8988T (cell line): ENCODE measurements around the gene HECA.
"Not testable (repeated sequence)": the region's sequence is repeated elsewhere in the genome, so short reads cannot be mapped to it uniquely, and the experiment has no call there.

Experiments used
- DNase-seq: peaks from one replicate; pipeline ENCODE4 v3.0.0; 2011

Gene HECA

DNA sequence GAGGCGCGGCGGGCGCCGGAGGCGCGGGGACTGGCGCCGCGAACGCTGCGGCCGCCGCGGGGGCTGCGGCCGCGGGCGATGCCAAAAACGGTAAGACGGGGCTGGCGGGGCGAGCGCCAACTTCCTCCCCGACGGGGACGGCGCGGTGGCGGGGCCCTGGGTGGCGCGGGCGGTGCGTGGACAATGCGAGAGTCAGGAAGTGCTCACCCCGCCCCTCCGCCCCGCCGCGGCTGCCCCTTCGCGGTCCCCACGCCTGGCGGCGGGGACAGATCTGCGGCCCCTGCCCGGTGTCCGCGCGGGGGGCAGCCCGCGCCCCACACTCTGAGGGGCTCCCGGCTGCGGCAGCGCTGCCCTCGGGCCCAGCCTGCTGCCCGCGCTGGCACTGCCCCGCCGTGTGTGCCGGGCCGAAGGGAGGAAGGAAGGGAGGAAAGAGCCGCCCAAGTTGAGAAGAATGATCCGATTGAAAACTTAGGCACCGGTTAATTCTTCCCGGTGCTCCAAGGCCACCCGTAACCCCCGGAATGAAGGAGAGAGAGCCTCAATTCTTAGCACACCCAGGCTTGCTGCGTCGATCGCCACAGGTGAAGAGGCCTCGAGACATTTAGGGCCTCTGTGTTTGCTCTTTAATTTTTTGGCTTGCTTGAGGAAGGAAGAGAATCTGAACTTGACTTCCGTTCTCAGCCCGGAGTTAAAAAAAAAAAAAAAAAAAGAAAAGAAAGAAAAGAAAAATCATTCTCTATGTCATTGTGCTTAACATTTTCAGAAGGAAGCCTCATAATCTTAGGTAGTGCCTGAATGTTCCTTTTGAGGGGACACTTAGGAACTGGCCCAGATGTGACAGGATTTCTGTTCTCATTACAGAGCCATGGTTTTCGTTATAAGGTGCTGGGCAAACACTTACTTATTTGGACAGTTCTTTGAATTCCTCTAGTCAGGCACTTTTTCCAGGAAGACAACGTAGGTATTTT lies 982 bp downstream of the HECA start:
- peak; percentile 23 for DNase-seq

DNA sequence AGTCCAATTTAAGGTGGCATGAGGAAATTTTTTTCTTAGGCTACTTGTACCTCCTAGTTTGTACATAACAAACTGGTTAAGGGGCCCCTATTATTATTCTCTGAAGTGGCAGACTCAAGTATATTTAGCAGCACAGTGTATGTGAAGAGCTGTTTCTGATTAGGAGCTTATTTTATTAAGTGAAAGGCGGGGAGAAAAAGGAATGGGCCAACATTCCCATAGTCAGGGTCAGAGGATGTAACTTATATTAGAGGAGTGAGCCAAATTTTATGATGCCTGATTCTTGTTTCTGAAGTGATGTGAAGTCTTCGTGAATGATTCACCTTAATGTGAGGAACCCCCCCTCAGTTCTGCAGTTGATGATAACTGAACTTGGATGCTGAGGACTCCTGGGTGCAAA lies 2.8 kb downstream of the HECA start:
- no peak for DNase-seq

DNA sequence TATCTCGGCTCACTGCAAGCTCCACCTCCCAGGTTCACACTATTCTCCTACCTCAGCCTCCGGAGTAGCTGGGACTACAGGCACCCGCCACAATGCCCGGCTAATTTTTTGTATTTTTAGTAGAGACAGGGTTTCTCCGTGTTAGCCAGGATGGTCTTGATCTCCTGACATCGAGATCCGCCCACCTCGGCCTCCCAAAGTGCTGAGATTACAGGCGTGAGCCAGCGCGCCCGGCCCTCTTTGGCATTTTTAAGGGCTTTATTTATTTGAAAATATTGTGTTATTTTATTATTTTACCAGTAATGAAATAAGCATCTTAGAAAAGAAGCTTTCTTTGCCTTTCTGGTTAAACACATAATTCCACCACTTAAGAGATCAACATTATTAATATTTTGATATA lies 6.0 kb downstream of the HECA start:
- not testable (repeated sequence) for DNase-seq

DNA sequence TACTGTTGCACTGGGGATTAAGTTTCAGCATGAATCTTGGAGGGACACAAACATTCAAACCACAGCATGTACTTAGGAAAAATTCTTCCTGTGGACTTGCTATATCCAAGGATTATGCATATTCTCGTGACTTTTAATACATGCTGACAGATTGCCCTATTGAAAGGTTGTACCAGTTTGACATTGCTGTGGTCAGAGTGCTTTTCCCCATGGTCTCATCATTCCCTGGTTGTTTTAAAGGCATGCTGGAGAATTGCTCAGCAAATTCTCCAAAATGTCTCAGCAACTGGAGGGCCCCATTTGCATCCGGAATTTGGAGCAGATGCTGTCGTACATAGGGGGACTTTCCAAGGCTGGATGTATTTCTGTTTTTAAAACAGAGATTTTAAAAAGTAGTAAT lies 7.4 kb downstream of the HECA start:
- DNase-seq = no peak

DNA sequence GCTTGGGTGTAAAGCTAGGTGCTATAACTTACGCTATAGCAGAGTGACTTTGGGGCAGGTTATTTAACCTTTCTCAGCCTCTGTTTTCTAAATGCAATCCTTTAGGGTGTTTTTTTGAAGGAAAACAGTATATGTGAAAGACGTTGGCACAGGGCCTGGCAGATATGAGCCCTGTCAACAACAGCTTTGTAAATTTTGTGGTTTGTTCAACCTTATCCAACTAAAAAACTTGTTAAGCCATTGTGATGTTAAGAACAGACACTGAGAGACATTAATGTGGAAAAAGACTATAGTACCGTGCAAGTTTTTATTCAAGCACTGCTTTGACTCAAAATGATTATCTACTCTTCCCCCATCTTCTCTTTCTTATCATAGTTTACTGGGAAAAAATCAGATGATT lies 8.2 kb downstream of the HECA start:
- no peak for DNase-seq

DNA sequence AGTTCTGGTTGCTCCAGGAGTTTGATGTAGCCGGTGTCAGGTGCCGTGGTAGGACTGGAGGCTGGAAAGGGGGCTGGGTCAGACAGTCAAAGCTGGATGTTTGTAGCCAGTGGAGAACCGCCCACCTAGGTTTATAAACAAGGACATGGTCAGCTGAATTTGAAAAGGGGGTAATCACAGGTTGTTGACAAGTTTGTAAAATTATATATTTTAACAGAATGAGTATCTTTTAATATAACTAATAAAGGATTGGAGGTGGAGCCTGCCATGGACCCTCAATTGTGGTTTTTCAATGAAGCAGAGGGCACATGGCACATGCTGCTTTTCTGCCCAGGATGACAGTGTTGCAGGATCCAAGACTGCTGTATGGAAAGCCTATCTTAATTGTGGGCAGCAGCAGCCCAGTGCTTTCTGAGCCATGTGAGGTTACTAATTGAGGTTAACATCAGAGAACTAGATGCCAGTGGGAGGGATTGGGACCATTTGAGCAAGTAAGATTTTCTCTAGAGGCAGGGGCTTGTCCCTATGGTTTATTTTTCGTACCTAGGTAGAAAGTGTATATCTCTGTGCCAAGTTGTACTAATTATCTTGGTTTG lies 9.7 kb downstream of the HECA start:
- no peak for DNase-seq

DNA sequence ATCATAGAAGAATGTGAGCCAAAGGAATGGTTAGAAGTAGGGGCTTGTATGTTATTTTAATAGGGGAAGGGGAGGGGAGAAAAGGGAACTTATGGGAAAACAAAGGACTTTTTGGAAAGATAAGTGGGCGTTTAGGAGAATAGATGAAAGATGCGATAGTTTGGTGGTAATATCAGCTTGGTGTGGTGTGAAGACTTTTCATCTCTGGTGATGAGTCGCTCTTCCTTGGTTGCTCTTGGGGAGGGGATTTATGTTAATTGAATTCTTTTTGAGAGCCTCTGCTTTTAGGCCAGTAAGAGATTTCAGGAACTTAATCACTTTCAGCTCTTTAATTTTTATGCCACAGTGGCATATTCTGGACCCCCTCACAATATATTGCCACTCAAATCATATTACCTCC lies 10.8 kb downstream of the HECA start:
- DNase-seq = no peak

DNA sequence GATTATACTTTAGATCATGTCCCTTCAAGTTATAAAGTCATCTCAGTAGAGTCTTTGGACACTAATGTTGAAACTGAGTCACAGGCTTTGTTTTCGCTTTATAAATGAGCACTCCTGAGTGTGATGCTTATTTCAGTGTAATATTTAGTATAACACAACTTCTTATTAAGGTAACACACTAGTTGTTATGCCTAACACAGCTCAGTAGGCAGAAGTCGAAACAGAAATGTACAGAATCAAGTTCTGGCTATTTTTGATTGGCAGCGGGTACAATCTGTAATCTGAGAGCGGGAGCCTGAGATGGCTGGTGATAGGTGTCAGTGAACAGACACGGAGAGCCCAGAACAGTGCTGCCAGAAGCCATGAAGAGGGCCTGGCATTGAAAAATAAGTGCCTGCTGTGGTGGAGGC lies 11.4 kb downstream of the HECA start:
- DNase-seq = no peak

DNA sequence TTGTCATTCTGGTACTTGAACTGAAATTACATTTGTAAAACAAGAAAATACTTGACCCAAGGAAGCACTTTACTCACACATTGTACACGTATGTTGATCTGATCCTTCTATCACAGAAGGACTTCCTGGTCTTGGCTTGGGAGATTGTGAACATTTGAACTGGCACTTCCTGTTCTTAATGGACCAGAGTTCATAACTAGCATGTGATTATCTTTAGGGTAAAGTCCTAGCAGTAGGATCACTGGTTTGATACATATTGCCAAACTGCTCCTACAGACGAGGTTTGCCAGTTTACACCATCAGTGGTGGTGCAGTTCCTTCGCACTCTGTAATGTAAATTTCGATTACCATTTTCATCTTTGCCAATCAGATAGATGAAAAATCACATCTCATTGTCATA lies 12.7 kb downstream of the HECA start:
- DNase-seq = no peak

DNA sequence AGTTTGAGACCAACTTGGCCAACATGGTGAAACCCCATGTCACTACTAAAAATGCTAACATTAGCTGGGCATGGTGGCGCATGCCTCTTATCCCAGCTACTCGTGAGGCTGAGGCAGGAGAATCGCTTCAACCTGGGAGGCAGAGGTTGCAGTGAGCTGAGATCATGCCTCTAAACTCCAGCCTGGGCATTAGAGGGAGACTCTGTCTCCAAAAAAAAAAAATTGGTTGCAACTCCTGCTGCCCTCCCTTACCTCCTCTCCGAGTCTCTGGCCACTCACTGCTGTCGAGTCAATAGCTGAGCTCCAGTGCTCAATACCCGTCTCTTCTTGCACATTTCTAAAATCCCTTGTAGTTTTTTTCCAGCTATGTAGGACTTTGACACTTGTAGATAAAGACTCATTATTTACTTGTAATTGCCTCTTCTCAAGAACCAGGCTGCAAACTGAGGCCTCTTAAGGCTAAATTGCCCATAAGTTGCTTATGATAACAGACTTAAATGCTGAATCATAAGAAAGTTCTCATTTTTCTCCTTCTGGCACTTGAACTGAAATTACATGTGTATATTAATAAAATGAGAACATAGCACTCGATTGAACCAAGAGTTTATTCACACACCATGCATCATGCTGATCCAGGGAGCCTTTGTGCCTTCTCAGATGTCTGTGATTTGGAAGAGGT lies 13.8 kb downstream of the HECA start:
- DNase-seq = no peak

DNA sequence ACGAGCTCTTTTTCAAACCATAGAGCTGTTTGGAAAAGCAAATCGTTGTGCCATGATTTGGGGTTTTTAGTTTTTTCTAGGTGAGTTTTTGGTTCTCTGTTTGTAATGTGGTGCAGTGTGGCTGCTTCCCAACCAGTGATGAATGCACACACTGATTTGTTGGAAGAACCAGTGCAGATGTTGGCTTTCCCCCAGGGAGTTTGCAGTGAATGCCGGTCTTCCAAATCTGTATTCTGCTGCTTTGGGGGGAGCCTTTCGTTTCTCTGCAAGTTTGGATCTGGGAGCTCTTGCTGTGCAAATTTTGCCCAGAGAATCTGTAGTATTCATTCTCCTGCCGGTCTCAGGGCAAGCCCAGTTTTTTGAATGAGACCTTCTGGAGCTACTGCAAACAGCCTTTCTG lies 14.5 kb downstream of the HECA start:
- DNase-seq = no peak

DNA sequence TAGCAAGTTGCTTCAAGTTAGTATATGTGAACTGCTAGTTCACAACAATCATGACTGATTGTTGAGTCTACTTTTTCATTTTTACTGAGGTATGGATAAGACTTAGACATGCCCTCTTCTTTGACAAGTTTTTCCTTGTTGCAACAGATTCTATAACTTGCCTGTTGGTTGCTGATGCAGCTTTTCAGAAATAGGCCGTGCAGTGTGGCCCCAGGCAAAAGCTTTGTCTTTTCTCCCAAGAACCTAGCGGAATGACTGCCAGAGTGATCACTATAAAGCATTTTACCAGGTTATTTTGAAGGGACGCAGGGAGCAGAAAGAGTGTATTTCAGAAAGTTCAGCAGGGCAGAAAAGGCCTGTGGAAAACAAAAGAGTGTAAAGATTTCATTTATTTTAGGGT lies 16.0 kb downstream of the HECA start:
- DNase-seq = no peak

DNA sequence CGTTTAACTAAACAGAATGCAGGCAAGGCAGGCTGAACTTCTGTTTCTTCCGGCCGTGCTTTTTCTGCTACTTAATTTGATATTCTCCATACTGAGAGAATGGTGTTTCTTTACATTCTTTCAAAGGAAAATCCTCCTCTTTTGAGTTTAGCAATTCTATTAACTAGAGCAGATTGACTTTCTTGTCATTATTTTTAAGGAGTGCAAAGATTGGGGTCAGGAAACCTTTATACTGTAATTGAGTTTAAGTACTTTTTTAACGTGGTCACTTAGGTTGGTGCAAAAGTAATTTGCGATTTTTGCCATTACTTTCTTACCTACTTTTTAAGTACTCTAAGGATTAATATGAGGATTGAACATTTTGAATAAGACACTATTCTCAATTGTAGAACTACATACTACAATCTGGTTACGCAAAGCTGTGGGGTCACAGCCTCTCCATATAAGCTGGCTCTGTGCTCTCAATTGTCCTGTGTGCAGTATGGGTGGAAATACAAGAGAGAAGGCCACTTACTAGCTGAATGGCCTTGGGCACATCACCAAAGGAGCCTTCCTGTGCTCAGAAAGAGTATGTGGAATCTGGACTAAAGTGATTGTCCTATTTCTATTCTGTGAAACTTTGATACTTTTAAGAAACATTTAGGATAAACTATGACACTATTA lies 16.7 kb downstream of the HECA start:
- no peak for DNase-seq

DNA sequence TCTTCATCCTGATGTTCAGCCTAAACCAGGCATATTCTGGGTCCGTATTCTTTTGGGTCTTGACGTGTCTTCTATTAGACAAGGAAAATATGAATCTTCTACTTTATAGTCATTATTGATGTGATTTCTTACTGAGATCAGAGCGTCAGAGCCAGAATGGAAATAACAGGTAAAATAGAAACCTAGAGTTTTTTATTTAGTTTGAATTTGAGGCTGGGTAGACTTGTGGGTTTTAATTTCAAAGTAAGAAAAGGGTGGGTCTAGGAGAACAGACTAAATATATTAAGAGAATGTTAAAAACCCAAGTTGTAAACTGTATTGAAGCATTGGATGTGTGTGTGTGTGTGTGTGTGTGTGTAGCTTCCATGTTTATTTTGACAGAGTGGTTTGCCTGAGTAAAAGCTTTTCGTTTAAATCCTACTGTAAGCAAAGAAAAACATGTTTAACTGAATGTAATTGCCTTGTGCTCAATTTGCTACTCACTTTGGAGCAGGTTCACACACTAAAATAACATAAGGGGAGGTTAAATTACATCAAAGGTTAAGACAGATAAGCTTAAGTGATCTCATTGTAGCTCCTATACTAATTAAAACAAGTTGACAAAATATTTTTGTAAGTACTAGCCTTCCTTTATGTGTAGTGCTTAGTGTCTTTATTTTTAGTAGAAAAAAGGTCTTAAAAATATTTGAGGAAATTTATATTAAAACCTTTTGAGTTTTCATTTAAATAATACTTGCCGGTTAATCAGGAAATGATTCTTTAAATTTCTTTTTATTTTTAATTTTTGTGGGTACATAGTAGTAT lies 17.4 kb downstream of the HECA start:
- DNase-seq = no peak

DNA sequence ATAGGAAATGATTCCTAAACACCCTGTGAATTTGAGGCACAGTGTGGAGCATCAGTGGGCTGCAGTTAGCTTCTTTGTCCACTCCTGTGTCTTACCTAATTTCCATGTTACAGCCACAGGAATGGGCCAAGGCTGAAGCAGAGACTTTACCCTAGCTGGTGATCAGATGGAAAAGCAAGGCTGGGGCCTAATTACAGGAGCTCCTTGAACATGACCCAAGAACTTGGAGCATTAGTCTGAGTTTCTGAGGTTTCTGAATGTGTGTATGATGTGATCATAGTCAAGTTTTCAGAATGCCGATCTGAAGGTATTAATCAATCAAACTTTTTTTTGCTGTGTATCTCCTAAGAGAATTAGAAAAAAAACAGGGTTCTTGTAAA lies 18.0 kb downstream of the HECA start:
- DNase-seq = no peak

DNA sequence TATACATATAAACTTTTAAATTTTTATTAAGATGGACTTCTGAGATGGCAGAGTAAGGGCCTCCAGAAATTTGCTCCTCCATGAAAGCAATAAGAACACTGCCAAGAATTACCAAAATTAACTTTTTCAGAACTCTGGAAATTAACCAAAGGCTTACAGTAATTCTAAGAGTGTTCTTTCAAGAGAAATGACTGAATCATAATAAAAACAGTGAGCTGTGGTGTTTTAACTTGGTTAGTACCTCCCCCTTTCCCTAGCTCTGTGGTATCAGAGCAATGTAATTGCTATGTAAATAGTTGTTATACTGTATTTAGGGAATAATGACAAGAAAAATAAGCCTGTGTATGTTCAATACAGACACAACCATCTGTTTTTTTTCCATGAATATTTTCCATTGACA lies 19.0 kb downstream of the HECA start:
- DNase-seq = no peak

DNA sequence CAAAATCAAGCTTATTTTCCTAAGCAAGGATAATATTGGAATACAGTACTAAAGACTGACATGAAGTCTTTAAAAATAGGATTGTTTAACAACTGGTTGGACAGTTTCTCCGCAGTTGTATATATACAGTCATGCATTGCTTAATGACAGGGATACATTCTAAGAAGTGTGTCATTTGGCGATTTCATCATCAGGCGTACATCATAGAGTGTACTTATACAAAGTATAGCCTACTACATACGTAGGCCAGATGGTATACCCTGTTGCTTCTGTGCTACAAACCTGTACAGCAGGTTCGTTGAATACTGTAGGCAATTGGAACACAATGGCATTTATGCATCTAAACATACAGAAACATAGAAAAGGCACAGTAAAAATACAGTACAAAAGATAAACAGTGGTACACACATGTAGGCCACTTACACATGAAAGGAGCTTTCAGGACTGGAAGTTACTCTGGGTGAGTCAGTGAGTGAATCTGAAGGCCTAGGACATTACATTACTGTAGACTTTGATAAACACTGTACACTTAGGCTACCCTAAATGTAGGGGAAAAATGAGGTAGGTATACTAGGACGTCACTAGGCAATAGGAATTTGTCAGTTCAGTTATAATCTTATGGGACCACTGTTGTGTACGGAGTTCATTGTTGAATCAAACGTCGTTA lies 20.1 kb downstream of the HECA start:
- DNase-seq = no peak

DNA sequence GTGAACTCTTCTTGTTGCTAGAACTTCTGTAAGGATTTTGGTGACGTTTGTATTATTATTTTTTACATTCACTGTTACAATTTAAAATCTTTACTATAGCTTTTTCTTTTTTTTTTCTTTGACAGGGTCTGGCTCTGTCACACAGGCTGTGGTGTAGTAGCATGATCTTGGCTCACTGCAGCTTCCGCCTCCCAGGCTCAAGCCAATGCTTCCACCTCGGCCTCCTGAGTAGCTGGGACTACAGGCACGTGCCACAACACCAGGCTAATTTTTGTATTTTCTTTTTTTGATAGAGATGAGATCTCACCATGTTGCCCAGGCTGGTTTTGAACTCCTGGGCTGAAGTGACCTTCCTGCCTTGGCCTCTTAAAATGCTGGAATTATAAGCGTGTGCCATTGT lies 21.2 kb downstream of the HECA start:
- DNase-seq = no peak

DNA sequence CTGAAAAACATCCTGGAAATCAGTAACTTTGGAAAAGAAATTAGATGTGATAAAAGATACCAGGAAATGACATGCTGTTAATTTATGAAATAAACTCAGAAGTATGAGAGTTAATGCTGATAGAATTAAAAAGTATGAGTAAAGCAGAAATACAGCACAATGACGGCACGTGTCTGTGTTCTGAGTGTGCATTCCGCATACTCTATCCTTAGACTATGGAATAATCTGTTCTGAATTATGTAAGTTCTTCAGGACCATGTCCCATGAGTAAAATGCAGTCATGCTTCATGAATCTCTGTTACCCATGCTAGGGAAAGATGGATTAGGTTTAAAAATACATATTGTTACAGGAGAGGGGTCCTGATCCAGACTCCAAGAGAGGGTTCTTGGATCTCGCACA lies 21.7 kb downstream of the HECA start:
- DNase-seq = no peak

DNA sequence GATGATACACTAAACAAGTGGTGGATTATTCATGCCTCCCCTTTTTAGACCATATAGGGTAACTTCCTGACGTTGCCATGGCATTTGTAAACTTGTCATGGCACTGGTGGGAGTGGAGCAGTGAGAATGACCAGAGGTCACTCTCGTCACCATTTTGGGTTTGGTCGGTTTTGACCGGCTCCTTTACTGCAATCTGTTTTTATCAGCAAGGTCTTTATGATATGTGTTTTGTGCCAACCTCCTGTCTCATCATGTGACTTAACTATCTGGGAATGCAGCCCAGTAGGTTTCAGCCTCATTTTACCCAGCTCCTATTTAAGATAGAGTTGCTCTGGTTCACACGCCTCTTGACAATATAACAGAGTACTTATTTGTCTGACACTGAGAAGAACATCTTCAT lies 22.2 kb downstream of the HECA start:
- not testable (repeated sequence) for DNase-seq

DNA sequence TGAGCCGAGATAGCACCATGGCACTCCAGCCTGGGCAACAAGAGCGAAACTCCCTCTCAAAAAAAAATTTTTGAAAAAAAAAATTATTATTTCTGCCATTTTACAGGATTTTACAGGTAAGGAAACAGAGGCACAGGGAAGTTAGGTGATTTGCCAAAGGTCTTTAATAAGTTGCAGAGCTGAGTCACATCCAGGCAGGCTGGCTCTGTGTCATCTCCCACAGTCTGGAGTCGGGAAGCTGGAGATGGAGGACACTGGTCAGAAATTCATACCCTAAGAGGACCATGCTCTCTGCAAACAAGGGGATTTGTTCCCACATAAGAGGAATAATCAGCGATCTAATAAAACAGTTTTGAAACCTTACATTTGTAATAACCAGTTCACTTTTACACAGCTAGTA lies 24.1 kb downstream of the HECA start:
- DNase-seq = no peak

DNA sequence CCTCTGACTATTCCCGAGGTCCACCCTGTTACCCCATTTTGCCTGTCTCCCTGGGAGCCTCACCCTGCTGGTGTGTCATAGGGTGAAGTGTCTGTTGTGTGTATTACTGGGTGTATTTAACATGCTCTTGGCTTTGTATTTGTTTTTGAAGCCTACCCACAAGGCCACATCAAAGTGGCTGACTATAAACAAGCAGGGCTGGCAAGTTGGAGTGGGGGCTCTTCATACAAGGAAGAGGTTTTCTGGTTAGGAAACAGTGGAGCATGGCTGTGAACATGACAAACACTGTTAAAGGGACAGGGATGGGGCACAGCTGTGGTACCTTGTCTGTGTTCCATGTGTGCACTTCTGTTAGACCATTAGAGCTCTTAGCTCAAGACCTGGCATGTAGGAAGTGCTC lies 26.3 kb downstream of the HECA start:
- DNase-seq = no peak
